Lower leg skin (tissue), 3 donors: ENCODE results near the gene TRPV2.

Experiments
- POLR2A ChIP-seq, 2 donors: fragments of 450-650 bp; IDR thresholded peaks; one replicate each; pipeline ENCODE4 v1.6.1; 2016 to 2017; ENCODE audit warnings: antibody characterized with exemption in 2 of 2, mild to moderate bottlenecking in 1 of 2, moderate library complexity in 1 of 2
- TF ChIP-seq, protein P1 (sequence below), 3 donors: fragments of 450-650 bp; IDR thresholded peaks; one replicate each; pipeline ENCODE4 v1.5.1; 2016; ENCODE audit warnings: antibody characterized with exemption in 3 of 3, mild to moderate bottlenecking in 3 of 3, moderate library complexity in 2 of 3

DNA sequence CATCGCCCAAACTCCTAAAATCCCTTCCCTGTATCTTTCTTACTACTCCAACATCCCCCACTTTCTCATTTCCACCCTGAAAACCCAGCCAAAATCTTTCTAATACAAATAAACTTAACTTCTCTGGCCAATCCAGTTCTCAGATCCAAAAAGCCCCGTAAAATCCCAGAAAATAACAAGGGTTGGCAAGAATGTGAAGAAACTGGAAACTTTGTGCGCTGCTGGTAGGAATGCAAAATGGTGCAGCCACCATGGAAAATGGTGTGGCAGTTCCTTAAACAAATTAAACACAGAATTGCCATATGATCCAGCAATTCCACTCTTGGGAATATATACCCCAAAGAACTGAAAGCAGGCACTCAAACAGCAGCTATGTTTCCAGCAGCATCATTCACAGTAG lies 52.5 kb downstream of the TRPV2 start:
- TF ChIP-seq, protein P1, sequence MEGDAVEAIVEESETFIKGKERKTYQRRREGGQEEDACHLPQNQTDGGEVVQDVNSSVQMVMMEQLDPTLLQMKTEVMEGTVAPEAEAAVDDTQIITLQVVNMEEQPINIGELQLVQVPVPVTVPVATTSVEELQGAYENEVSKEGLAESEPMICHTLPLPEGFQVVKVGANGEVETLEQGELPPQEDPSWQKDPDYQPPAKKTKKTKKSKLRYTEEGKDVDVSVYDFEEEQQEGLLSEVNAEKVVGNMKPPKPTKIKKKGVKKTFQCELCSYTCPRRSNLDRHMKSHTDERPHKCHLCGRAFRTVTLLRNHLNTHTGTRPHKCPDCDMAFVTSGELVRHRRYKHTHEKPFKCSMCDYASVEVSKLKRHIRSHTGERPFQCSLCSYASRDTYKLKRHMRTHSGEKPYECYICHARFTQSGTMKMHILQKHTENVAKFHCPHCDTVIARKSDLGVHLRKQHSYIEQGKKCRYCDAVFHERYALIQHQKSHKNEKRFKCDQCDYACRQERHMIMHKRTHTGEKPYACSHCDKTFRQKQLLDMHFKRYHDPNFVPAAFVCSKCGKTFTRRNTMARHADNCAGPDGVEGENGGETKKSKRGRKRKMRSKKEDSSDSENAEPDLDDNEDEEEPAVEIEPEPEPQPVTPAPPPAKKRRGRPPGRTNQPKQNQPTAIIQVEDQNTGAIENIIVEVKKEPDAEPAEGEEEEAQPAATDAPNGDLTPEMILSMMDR (IDR thresholded peaks at IDR 0.05): no peak
- no peak for TF ChIP-seq POLR2A (IDR thresholded peaks at IDR 0.05)
